ENCODE results near the gene APOBR. TPM values are rescaled to one million over a fixed set of nuclear protein-coding genes. Genes with fewer than 3 reads are reported as not detected.

The APOBR gene
- total RNA-seq, 2 donors from 2014 or later, result 12.6 to 13.6 TPM

- ATAC-seq (no peak), DNase-seq (no peak)
- H3K27me3 Mint-ChIP-seq, result no peaks in the 10 kb centered on the region
- peaks cover 14% of the 10 kb centered on the region for H3K4me1 Mint-ChIP-seq
- H3K27ac Mint-ChIP-seq, result peak overlapping the region; percentile 57
- H3K4me3 Mint-ChIP-seq, result no peak overlapping the region
- H3K36me3 Mint-ChIP-seq (ENCODE audit: low read depth), result no peaks in the 10 kb centered on the region
- H3K9me3 ChIP-seq (ENCODE audit: control insufficient read depth, low read length, poor library complexity, severe bottlenecking), result no peaks in the 10 kb centered on the region
Measured at GRCh38 chr16:28503470-28504259, 9.2 kb downstream of the APOBR start.

GRCh38 chr16:28504707-28505404 lies 10.4 kb downstream of the APOBR start:
- Mint-ChIP-seq H3K27ac (no peak overlapping the region), H3K4me1 (peaks cover 14% of the 10 kb centered on the region), H3K27me3 (no peaks in the 10 kb centered on the region), H3K4me3 (no peak overlapping the region), H3K36me3 (ENCODE audit: low read depth) (no peaks in the 10 kb centered on the region)
- DNase-seq, result no peak
- no peak for ATAC-seq
- H3K9me3 ChIP-seq (ENCODE audit: control insufficient read depth, low read length, poor library complexity, severe bottlenecking), result no peaks in the 10 kb centered on the region

GRCh38 chr16:28505489-28506137 lies 11.2 kb downstream of the APOBR start:
- no peak overlapping the region for H3K27ac Mint-ChIP-seq
- H3K4me3 Mint-ChIP-seq, result no peak overlapping the region
- no peak for DNase-seq
- no peaks in the 10 kb centered on the region for H3K9me3 ChIP-seq (ENCODE audit: control insufficient read depth, low read length, poor library complexity, severe bottlenecking)
- H3K27me3 Mint-ChIP-seq, result no peaks in the 10 kb centered on the region
- H3K36me3 Mint-ChIP-seq (ENCODE audit: low read depth), result no peaks in the 10 kb centered on the region
- no peak for ATAC-seq
- H3K4me1 Mint-ChIP-seq, result peaks cover 14% of the 10 kb centered on the region

- H3K36me3 Mint-ChIP-seq (ENCODE audit: low read depth), result no peaks in the 10 kb centered on the region
- H3K4me1 Mint-ChIP-seq, result peaks cover 18% of the 10 kb centered on the region
- H3K27ac Mint-ChIP-seq, result peak overlapping the region; percentile 66
- no peak overlapping the region for H3K4me3 Mint-ChIP-seq
- H3K9me3 ChIP-seq (ENCODE audit: control insufficient read depth, low read length, poor library complexity, severe bottlenecking), result no peaks in the 10 kb centered on the region
- H3K27me3 Mint-ChIP-seq, result no peaks in the 10 kb centered on the region
- ATAC-seq, result no peak
- DNase-seq, result no peak
Measured at GRCh38 chr16:28511031-28511430, 16.6 kb downstream of the APOBR start.

GRCh38 chr16:28511801-28512789 lies 17.7 kb downstream of the APOBR start:
- H3K9me3 ChIP-seq (ENCODE audit: control insufficient read depth, low read length, poor library complexity, severe bottlenecking), result no peaks in the 10 kb centered on the region
- H3K4me3 Mint-ChIP-seq, result no peak overlapping the region
- DNase-seq (no peak), ATAC-seq (no peak)
- no peaks in the 10 kb centered on the region for H3K36me3 Mint-ChIP-seq (ENCODE audit: low read depth)
- H3K27ac Mint-ChIP-seq, result no peak overlapping the region
- H3K27me3 Mint-ChIP-seq, result no peaks in the 10 kb centered on the region
- H3K4me1 Mint-ChIP-seq, result peaks cover 14% of the 10 kb centered on the region

GRCh38 chr16:28513484-28514181 lies 19.2 kb downstream of the APOBR start:
- Mint-ChIP-seq H3K36me3 (ENCODE audit: low read depth) (no peaks in the 10 kb centered on the region), H3K27ac (peak overlapping the region; percentile 51), H3K27me3 (no peaks in the 10 kb centered on the region), H3K4me3 (no peak overlapping the region), H3K4me1 (peaks cover 7% of the 10 kb centered on the region)
- no peak for DNase-seq
- ATAC-seq, result no peak
- H3K9me3 ChIP-seq (ENCODE audit: control insufficient read depth, low read length, poor library complexity, severe bottlenecking), result no peaks in the 10 kb centered on the region

GRCh38 chr16:28514246-28514645 lies 19.8 kb downstream of the APOBR start:
- Mint-ChIP-seq H3K27ac (peak overlapping the region; percentile 51), H3K27me3 (no peaks in the 10 kb centered on the region), H3K36me3 (ENCODE audit: low read depth) (no peaks in the 10 kb centered on the region), H3K4me3 (no peak overlapping the region), H3K4me1 (peaks cover 7% of the 10 kb centered on the region)
- no peaks in the 10 kb centered on the region for H3K9me3 ChIP-seq (ENCODE audit: control insufficient read depth, low read length, poor library complexity, severe bottlenecking)
- DNase-seq, result no peak
- no peak for ATAC-seq

- Mint-ChIP-seq H3K4me1 (peaks cover 13% of the 10 kb centered on the region), H3K36me3 (ENCODE audit: low read depth) (no peaks in the 10 kb centered on the region), H3K27ac (no peak overlapping the region), H3K27me3 (no peaks in the 10 kb centered on the region), H3K4me3 (no peak overlapping the region)
- H3K9me3 ChIP-seq (ENCODE audit: control insufficient read depth, low read length, poor library complexity, severe bottlenecking), result no peaks in the 10 kb centered on the region
- ATAC-seq (no peak), DNase-seq (no peak)
Measured at GRCh38 chr16:28520672-28521071, 26.2 kb downstream of the APOBR start.

GRCh38 chr16:28521436-28521835 lies 27.0 kb downstream of the APOBR start:
- no peak overlapping the region for H3K27ac Mint-ChIP-seq
- DNase-seq, result no peak

GRCh38 chr16:28522792-28523191 lies 28.3 kb downstream of the APOBR start:
- no peaks in the 10 kb centered on the region for H3K36me3 Mint-ChIP-seq (ENCODE audit: low read depth)
- H3K27ac Mint-ChIP-seq, result peak overlapping the region; percentile 47
- no peaks in the 10 kb centered on the region for H3K27me3 Mint-ChIP-seq
- no peak overlapping the region for H3K4me3 Mint-ChIP-seq
- peaks cover 16% of the 10 kb centered on the region for H3K4me1 Mint-ChIP-seq
- DNase-seq (no peak), ATAC-seq (no peak)
- no peaks in the 10 kb centered on the region for H3K9me3 ChIP-seq (ENCODE audit: control insufficient read depth, low read length, poor library complexity, severe bottlenecking)

More at GRCh38 chr16:28521436-28521835, 27.0 kb downstream of the APOBR start:
- ATAC-seq, result no peak
- no peak overlapping the region for H3K4me3 Mint-ChIP-seq
- H3K36me3 Mint-ChIP-seq (ENCODE audit: low read depth), result no peaks in the 10 kb centered on the region
- H3K27me3 Mint-ChIP-seq, result no peaks in the 10 kb centered on the region
- H3K4me1 Mint-ChIP-seq, result peaks cover 14% of the 10 kb centered on the region
- no peaks in the 10 kb centered on the region for H3K9me3 ChIP-seq (ENCODE audit: control insufficient read depth, low read length, poor library complexity, severe bottlenecking)

- no peaks in the 10 kb centered on the region for H3K9me3 ChIP-seq (ENCODE audit: control insufficient read depth, low read length, poor library complexity, severe bottlenecking)
- no peak for DNase-seq
- Mint-ChIP-seq H3K27ac (peak overlapping the region; percentile 53), H3K27me3 (no peaks in the 10 kb centered on the region), H3K4me3 (no peak overlapping the region), H3K36me3 (ENCODE audit: low read depth) (no peaks in the 10 kb centered on the region), H3K4me1 (peaks cover 16% of the 10 kb centered on the region)
- peak; percentile 61 for ATAC-seq
Measured at GRCh38 chr16:28524681-28525171, 30.3 kb downstream of the APOBR start.

Measured in T-helper 17 cell (primary cell).